GM21529 (cell line): ENCODE results near the gene NOM1.
A peak's percentile ranks its signal among the peaks of the same experiment; 100 is the strongest.

ENCODE experiments used
- ATAC-seq: cut with Tn5 transposase; IDR thresholded peaks from one replicate; pipeline ENCODE4 v1.9.1; 2021; ENCODE audit not compliant: unreplicated experiment

The NOM1 gene

GRCh38 chr7:157014635-157015555 lies 65.4 kb downstream of the NOM1 start:
- no peak for ATAC-seq

GRCh38 chr7:157016024-157016351 lies 66.5 kb downstream of the NOM1 start:
- peak; percentile 6 for ATAC-seq

- ATAC-seq, result peak; percentile 73
These were observed 67.0 kb downstream of the NOM1 start for GRCh38 chr7:157016352-157017041.

- no peak for ATAC-seq
These were observed 67.6 kb downstream of the NOM1 start for GRCh38 chr7:157017149-157017548.

GRCh38 chr7:157017603-157018327 lies 68.3 kb downstream of the NOM1 start:
- ATAC-seq, result no peak

- ATAC-seq, result no peak
These were observed 69.0 kb downstream of the NOM1 start for GRCh38 chr7:157018328-157018996.

GRCh38 chr7:157018997-157019608 lies 69.6 kb downstream of the NOM1 start:
- ATAC-seq, result no peak

GRCh38 chr7:157019718-157020451 lies 70.4 kb downstream of the NOM1 start:
- no peak for ATAC-seq

- ATAC-seq, result no peak
These were observed 71.1 kb downstream of the NOM1 start for GRCh38 chr7:157020514-157021070.

GRCh38 chr7:157021071-157021870 lies 71.8 kb downstream of the NOM1 start:
- no peak for ATAC-seq

GRCh38 chr7:157021871-157022680 lies 72.6 kb downstream of the NOM1 start:
- ATAC-seq, result no peak
